GM21447 (cell line): ENCODE data around the gene RHOA.
"Not testable (repeated sequence)": the region's sequence is repeated elsewhere in the genome, so short reads cannot be mapped to it uniquely, and the experiment has no call there.

Experiments
- ATAC-seq: cut with Tn5 transposase; IDR thresholded peaks from one replicate; pipeline ENCODE4 v1.9.1; 2021; ENCODE audit not compliant: unreplicated experiment

RHOA gene

GRCh38 chr3:49333091-49333490, 78.7 kb downstream of the RHOA start:
- ATAC-seq = no peak

GRCh38 chr3:49329186-49329585, 82.6 kb downstream of the RHOA start:
- ATAC-seq = no peak

GRCh38 chr3:49328350-49328749, 83.4 kb downstream of the RHOA start:
- ATAC-seq = not testable (repeated sequence)

- ATAC-seq = no peak
Measured at GRCh38 chr3:49327485-49327884, 84.3 kb downstream of the RHOA start.

GRCh38 chr3:49324768-49325167, 87.0 kb downstream of the RHOA start:
- no peak for ATAC-seq

GRCh38 chr3:49316696-49317457, 94.9 kb downstream of the RHOA start:
- no peak for ATAC-seq

GRCh38 chr3:49313896-49314688, 97.7 kb downstream of the RHOA start:
- no peak for ATAC-seq

- no peak for ATAC-seq
Measured at GRCh38 chr3:49311283-49311682, 100.5 kb downstream of the RHOA start.

- ATAC-seq = no peak
Measured at GRCh38 chr3:49310677-49311076, 101.1 kb downstream of the RHOA start.
